Measurements from ENCODE around the gene RREB1.

DNA sequence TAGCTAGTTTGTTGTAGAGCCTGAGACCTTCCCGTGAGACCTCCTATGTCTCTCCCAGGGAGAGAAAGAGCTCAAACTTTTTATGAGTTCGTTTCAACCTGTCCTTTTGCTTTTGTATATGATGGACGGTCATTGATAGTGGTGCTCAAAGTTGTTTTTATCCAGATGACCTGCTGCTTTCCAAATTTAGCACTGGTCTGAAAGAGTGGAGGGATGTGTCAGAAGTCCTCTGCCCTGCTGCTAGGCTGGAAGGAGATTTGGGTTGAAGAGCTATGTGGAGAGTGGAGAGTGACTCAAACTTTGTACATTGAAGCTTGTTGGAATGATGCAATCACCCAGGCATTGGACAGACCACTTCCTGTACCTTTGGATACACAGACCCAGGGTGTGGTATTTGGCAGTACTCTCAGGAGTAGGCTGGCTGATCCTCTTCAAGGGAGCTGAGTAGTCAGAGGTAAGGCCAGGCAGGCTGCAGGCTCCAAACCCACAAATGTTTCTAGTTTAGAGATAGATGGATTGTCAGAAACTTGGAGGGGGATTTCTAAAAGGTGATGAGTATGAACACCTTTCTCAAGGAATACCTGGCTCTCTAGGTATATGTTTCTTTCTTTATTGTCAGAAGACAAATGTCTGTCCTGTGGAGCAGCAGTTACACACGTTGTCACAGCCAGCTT is 49.4 kb upstream of the RREB1 start:
- TF ChIP-seq, protein P1, sequence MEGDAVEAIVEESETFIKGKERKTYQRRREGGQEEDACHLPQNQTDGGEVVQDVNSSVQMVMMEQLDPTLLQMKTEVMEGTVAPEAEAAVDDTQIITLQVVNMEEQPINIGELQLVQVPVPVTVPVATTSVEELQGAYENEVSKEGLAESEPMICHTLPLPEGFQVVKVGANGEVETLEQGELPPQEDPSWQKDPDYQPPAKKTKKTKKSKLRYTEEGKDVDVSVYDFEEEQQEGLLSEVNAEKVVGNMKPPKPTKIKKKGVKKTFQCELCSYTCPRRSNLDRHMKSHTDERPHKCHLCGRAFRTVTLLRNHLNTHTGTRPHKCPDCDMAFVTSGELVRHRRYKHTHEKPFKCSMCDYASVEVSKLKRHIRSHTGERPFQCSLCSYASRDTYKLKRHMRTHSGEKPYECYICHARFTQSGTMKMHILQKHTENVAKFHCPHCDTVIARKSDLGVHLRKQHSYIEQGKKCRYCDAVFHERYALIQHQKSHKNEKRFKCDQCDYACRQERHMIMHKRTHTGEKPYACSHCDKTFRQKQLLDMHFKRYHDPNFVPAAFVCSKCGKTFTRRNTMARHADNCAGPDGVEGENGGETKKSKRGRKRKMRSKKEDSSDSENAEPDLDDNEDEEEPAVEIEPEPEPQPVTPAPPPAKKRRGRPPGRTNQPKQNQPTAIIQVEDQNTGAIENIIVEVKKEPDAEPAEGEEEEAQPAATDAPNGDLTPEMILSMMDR (IDR thresholded peaks at IDR 0.05 in 8 of 11, conservative IDR thresholded peaks at IDR 0.05 in 3 of 11) = no peak
- TF ChIP-seq POLR2A (IDR thresholded peaks at IDR 0.05) (no peak), POLR2AphosphoS5 (IDR thresholded peaks at IDR 0.05) (no peak)
